HL-60/S4 (cell line): Measurements from ENCODE around the gene PRSS33.

ENCODE experiments used
- in situ Hi-C: fragments of 300-500 bp; cut with MboI; formaldehyde crosslinking; loops from 2 replicates; pipeline ENCODE4 v1.14.3; 2022; ENCODE audit warnings: low sequenced_read_pairs

PRSS33 gene

DNA sequence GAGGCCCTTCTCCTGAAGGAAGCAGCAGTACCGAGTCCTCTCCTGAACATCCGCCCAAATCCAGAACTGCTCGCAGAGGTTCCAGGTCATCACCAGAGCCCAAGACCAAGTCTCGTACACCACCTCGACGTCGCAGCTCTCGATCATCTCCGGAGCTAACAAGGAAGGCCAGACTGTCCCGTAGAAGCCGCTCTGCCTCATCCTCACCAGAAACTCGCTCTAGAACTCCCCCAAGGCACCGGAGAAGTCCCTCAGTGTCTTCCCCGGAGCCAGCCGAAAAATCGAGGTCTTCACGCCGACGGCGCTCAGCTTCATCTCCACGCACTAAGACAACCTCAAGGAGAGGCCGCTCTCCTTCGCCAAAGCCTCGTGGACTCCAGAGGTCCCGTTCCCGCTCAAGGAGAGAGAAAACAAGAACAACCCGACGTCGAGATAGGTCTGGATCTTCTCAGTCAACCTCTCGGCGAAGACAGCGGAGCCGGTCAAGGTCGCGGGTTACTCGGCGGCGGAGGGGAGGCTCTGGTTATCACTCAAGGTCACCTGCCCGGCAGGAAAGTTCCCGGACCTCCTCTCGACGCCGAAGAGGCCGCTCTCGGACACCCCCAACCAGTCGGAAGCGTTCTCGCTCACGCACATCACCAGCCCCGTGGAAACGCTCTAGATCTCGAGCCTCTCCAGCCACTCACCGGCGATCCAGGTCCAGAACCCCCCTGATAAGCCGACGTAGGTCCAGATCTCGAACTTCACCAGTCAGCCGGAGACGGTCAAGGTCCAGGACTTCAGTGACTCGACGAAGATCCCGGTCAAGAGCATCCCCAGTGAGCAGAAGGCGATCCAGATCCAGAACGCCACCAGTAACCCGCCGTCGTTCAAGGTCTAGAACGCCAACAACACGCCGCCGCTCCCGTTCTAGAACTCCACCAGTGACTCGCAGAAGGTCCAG is 21.6 kb downstream of the PRSS33 start:
- in situ Hi-C loops = no loop called here

GRCh38 chr16:2764718-2765117 is 22.6 kb downstream of the PRSS33 start:
- in situ Hi-C loops = no loop called here

DNA sequence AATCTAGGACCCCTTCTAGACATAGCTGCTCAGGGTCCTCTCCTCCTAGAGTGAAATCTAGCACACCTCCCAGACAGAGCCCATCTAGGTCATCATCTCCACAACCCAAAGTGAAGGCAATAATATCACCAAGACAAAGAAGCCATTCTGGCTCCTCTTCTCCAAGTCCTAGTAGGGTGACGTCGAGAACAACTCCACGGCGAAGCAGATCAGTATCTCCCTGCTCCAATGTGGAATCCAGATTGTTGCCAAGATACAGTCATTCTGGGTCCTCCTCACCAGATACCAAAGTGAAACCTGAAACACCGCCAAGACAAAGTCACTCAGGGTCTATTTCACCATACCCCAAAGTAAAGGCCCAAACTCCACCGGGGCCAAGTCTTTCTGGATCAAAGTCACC is 24.2 kb downstream of the PRSS33 start:
- in situ Hi-C loops = no loop called here

DNA sequence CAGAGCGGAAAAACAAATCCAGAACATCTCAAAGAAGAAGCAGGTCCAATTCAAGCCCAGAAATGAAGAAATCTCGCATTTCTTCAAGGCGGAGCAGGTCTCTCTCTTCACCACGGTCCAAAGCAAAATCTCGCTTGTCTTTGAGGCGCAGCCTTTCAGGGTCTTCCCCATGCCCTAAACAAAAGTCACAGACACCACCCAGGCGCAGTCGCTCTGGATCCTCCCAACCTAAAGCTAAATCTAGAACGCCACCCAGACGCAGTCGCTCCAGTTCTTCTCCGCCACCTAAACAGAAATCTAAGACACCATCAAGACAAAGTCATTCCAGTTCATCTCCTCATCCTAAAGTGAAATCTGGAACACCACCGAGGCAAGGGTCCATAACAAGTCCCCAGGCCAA is 24.6 kb downstream of the PRSS33 start:
- in situ Hi-C loops = no loop called here

GRCh38 chr16:2761886-2762583 is 25.3 kb downstream of the PRSS33 start:
- in situ Hi-C loops = no loop called here

GRCh38 chr16:2761472-2761871 is 25.9 kb downstream of the PRSS33 start:
- in situ Hi-C loops = no loop called here

DNA sequence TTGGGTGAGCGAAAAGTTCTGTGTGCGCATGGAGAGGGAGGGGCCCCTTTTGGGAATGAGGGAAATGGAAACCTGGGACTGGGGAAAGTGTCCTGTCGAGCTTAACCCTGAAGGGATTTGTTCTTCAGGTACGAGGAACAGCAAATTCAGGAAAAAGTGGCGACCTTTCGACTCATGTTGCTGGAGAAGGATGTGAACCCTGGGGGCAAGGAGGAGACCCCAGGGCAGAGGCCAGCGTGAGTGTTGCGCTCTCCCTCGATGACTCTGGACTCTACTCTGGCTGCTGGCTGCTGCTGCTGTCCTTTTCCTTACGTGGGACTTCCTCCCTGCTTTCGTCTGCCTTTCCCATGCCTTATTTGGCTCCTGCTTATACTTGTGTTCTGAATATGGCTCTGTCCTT is 30.0 kb downstream of the PRSS33 start:
- in situ Hi-C loops = no loop called here

GRCh38 chr16:2756288-2757015 is 30.9 kb downstream of the PRSS33 start:
- in situ Hi-C loops = no loop called here

- in situ Hi-C loops = no loop called here
Observed at GRCh38 chr16:2755158-2755557, 32.2 kb downstream of the PRSS33 start.

GRCh38 chr16:2753733-2754020 is 33.7 kb downstream of the PRSS33 start:
- in situ Hi-C loops = no loop called here

GRCh38 chr16:2752850-2753732 is 34.3 kb downstream of the PRSS33 start:
- in situ Hi-C loops = no loop called here

DNA sequence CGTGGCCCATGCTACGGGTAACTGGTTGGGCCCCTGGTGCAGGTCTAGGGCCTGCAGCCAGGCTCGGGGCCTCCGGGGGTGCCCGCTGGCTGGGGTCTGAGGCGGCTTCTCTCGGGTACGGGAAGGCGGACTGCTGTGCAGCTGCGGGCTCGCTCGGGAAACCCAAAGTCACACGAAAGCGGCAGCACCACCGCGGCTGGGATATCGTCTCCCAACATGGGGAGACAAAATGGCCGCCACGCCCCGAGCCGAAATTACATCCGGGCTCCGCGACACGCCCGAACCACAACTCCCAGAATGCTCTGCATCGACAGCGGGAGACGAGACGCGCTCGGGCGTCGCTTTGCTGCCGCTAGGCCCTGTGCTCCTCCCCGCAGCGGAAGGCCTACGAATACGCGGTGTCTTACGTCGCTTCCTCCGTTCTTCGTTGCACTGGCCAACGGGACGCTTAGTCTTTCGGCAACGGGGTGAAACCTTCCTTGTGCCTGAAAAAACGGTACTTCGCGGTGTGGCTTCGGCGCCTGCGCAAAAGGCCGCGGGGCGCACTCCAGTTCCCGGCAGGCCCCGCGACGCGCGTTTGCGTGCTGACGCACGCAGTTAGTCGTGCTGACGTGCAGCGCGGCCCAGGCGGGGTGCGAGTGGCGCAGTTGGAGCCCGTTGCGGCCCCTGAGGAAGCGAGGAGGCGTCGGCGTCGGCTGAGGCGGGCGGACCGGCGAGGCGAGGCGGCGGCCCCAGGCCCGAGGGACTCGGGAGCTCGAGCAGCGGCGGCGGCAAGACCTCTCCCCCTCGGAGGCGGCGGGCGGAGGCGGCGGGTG is 35.1 kb downstream of the PRSS33 start, which contains the start of gene SRRM2:
SRRM2 (plus strand) TSS at position 604 of the 815 bp plus-strand sequence. CDS start 3,727 bp downstream, outside the sequence.
- in situ Hi-C loops = no loop called here

DNA sequence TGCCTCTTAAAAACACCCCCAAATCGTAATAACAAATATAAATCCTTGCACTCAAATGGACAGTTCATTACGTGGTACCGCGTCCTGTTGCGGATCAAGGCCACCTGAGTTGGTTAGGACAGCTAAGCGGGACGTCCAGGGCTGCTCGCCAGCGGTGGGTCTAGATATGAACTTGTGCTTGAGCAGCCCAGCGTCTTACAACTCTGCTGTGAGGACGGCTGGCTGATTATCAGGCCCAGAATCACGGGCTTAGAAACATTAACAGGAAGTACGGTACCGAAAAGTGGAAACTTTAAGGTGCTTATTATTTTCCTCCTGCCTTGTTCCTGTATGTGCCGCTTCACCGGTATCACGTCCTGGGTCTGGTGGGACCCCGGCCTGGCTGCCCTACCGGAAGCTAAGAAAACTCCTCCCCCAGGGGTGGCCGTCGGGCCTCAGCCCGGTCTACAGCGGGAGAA is 35.8 kb downstream of the PRSS33 start:
- in situ Hi-C loops = no loop called here

DNA sequence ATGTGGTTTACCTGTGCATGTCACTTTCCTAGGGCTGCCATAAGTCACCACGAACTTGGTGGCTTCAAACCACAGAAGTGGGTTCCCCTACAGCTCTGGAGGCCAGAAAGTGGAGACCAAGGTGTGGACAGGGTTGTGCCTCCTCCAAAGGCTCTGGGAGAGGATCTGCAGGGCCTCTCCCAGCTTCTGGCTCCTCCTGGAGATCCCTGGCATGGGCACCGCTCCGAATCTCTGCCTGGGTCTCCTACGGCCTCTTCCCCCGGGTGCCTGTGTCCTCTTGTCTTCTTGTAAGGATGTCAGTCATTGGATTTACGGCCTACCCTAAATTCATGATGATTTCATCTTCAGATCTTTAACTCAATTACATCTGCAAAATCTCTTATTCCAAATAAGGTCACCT is 37.4 kb downstream of the PRSS33 start:
- in situ Hi-C loops = no loop called here

DNA sequence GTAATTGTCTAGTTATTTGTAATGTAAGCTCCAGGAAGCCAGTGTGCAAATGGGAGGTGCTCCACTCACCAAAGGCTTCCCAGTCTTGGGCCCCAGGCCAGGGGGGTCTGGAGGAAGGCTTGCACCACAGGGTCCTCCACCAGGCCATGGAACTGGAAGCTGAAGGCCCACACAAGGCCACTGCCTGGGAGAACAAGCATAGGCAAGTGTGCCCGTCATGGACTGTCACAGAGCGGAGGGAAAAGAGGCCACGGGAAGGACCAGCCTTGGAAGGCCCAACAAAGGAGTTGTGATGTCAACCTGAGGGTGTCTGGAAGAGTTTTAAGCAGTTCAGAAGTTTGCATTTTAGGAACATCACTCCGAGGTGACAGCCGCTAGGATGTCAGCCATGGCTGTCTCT is 37.9 kb downstream of the PRSS33 start:
- in situ Hi-C loops = no loop called here

DNA sequence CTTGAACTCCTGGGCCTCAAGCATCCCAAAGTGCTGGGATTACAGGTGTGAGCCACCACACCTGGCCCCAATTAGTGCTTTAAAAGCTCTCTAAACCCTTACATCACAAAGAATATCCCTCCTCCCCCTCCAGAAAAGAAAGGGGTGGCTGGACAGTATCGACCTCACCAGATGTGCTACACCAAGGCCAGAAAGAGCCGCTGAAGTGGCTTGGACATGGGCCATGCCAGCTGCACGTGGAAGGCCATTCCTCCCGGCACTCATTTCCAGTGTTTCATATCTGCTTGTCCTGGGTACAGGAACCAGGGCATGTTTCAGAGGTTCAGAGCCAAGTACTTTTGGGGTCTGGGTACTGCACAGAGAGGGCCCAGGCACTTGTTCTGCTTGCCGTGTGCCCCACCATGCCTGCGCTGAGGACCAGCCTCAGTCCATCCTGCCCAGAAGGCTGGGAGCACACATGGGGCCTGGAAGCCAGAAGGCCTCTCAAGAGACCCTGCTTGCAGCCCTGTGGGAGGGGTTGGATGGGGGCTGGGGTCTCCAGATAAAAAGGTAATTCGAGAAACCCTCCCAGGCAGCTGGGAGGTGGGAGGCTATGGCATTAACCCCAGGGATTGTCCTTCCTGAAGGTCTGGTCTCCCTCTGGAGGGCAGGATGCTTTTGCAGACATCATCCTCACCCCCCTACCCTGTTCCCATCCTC is 38.5 kb downstream of the PRSS33 start:
- in situ Hi-C loops = no loop called here

GRCh38 chr16:2745961-2746360 is 41.4 kb downstream of the PRSS33 start:
- in situ Hi-C loops = no loop called here

DNA sequence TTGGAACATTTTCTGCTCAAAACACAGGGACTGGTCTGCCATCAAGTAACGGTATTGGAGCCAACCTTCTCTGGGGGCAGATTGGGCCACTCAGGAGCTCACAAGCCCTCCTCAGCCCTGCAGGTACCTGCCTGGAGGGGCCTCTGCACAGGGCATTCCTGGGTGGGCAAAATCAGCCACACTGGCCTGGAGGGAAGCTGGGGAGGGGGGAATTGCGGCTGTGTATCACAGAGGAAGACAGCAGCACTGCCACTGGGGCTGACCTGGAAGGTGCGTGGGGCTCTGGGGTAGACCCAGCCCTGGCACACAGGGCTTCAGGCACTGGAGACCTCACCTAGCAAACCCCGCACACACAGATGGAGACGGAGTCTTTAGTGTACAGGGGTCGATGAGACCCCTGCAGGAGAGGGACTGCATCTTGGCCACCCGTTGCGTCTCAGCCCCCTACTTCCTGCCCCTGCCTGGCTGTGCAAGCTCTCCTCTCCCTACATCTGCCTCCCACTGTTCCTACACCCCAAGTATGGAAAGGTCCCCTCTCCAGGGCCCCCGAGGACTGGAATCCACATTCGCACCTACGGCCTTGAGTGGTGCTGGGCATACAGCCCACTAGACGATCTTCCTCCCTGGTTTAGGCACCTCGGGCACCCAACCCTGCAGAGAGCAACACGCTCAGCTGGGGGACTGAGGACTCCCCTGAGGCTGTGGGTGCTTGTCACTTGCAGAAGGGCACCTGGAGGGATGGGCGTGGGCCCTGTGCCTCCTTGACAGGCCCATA is 42.1 kb downstream of the PRSS33 start:
- in situ Hi-C loops = no loop called here
